Activated CD4-positive, alpha-beta T cell treated with anti-CD3 and anti-CD28 coated beads, Interleukin-2, Interleukin-4, amounts not matched to agents 100 ng/mL and 50 ng/mL, durations not matched to agents 16 hours and 8 hours (primary cell): ENCODE results near the gene RRAD.
"Not testable (repeated sequence)": the region's sequence is repeated elsewhere in the genome, so short reads cannot be mapped to it uniquely, and the experiment has no call there.

Source experiments
- DNase-seq: peaks from one replicate; pipeline ENCODE4 v3.0.0-alpha.2; 2020; ENCODE audit warnings: low spot score

Gene RRAD

DNA sequence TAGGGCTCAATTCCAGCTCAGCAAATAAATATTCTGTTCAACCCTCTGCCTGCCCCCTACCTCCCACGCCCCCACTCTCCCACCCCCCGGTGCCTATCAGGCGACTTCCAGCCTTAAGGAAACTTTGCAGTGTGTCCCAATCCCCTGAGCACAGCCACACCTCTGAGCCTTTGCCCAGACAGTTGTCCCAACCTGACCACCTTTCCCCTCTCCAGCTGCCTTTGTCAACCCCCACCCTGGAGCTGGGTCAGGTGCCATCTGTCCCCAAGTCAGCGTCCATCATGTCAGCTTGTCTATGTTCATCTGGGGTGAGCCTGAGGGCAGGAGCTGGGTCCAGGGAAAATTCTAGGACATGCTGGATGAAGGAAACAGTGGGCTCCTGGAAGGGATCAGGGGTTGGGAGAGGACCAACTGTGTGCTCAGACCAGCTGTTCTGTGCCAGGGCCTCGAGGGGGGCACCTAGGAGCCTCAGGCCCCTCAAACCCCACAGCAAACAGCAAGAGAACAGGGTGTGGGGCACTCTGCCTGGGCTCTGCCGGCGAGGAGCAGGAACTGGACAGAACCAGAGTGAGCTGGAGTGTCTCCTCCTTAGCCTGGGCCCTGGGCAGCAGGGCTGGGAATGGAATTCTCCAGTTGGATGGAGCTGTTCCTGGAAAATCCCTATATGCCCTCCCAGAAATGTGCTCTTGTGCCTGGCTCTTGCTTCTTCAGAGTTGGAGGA is 24.5 kb downstream of the RRAD start:
- no peak for DNase-seq

DNA sequence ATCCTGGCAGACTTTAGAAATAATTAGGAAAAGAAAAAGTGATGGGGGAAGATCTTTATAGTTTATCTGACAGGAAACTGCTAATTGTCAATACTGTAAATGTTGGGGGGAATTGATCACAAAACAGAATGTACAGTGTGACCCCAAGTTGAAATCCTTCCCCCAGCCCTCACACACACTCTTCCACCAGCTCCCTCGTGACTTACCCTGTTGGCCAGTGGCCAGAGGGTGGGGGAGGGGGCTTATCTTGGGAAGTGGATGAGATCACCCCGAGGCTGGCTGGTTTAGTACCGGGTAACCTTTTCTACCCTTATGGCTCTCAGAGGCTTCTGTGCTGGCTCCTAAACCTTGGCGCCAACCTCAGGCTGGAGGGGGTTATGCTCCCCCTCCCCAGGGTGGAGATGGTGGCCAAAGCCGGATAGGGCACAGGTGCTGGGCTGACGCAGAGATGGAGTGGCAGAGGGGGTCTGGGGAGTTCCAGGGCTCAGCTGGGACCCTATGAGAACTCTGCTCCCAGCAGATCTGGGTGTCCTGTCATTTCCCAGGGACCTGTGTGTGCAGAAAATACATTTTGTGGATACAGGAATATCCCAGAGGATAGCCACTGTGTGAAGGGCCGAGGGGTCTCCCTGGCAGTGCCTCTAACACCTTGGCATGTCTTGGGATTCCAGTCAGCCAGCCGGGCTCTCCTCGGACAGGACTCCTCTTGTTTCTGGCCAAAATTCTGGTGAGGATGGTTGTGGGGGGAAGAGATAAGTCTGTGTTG is 25.2 kb downstream of the RRAD start:
- DNase-seq, result no peak

DNA sequence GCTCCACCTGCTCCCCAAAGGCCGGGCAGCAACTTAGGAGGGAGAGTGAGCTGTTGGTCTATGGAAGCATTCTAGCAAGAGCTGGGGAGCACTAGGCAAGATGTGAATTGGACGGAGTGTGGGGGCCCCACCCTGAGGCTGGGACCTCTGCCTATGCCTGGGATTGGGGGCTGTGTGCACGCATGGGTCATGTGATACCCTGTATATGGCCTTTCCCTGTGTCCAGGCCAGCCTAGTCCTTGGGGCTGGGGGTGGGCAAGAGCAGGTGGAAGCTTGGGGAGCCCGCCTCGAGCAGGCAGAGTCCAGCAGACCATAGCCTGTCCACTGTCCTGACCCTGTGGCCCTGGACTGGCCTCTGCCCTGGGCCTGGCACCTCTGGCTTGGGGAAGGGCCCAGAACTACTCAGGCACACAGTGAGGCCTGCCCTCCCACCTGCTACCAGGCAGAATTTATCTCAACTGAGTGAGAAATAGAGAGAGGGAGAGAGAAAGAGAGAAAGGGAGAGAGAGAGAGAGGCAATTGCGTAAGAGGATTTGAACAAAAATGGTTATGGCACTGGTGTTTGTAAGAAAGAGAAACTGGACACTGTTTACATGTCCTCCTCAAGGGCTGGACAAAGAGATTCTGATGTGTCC is 25.9 kb downstream of the RRAD start:
- DNase-seq, result no peak

DNA sequence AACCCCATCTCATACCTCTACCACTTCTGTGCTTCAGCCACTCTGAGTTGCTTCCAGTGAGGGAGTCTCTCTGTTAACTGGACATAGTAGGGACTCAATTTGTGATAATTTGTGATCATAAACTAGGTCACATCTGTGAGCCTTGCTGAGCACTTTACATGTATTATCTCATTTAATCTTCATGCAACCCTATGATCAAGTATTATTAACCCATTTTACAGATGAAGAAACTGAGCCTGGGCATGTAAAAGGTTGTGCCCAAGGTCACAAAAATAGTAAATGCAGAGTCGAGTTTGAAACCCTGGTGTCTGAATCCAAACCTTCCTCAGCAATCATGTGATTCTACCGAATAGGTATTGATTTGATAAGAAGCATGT is 26.4 kb downstream of the RRAD start:
- DNase-seq, result no peak

DNA sequence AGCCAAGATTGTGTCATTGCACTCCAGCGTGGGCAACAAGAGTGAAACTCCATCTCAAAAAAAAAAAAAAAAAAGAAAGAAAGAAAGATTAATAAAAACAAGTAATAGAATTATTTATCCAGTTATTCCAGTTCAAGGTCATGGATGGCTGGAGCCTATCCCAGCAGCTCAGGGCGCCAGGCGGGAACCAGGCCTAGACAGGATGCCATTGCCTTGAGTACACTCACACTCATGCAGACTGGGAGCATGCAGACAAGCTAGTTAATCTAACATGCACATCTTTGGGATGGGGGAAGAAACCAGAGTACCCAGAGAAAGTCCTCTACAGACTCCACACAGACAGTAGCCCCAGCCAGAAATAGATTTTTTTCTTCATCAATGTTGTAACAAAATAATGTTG is 27.1 kb downstream of the RRAD start:
- DNase-seq, result no peak

DNA sequence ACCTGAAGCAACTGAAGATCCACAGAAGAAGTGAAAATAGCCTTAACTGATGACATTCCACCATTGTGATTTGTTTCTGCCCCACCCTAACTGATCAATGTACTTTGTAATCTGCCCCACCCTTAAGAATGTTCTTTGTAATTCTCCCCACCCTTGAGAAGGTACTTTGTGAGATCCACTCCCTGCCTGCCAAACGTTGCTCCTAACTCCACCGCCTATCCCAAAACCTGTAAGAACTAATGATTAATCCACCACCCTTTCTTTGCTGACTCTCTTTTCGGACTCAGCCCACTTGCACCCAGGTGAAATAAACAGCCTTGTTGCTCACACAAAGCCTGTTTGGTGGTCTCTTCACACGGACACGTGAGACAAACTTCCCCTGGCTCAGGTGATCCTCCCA is 28.7 kb downstream of the RRAD start:
- DNase-seq, result not testable (repeated sequence)

DNA sequence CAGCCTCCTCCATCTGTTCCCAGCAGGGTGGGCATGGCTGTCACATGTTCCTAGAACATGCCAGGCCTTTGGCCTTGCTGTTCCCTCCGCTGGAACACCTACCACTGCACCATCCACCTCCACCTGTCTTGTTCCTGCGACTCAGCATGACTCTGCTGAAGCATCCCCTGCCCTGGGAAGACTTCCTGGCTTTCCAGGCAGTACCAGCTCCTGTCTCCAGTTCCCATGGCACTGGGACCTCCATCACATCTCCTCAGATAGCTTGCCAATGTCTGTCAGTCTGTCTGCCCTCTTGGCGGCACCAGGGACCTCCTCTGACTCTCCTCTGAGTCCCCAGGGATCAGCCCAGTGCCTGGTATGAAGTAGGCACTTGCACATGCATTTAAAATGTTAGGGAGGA is 29.3 kb downstream of the RRAD start:
- DNase-seq, result no peak

DNA sequence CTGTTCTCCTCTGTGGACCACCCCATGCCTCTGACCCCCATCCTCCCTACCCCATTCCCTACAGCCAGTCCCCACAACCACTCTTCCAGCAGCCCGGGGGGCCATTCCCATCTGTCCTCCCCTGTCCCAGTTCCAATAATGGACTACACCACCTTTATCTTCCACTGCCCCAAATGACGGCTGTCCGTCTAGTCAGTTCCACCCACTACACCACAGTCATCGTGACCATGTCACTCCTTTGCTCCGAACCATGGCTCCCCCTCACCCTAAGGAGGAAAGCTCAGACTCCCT is 29.7 kb downstream of the RRAD start:
- no peak for DNase-seq

DNA sequence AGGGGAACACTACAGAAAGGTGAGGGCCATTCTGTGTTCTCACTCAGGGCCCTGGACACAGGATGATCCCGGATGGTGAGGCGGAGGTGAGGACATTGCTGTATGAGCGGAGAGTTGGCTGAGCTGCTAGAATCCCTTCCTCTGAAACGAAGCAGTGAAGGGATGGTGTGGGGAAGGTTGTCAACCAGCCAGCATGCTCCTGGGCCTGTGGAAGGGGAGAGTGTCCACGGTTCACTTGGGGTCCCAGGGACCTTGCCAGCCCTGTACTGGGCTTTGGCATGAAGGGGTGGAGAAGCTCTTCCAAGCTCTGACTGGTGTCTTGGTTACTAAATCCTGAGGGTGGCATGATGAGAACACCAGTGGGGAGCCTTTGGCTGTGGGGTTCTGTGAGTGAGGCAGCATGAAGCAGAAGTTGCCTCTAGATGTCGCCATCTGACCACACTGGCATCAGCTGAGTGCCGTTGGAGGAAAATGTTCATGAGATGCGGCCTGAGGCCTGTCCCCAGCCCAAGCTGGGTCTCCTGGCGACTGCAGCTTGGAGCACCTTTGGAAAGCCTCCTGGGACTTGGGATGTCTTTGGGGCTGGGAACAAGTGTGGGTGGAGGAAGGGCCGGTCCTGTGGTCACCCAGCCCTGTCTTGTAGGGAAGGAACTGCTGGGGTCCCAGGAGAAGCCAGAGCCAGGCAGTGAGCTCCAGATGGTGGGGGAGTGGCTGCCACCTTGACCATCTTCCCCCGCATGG is 30.2 kb downstream of the RRAD start:
- DNase-seq, result peak; percentile 69

DNA sequence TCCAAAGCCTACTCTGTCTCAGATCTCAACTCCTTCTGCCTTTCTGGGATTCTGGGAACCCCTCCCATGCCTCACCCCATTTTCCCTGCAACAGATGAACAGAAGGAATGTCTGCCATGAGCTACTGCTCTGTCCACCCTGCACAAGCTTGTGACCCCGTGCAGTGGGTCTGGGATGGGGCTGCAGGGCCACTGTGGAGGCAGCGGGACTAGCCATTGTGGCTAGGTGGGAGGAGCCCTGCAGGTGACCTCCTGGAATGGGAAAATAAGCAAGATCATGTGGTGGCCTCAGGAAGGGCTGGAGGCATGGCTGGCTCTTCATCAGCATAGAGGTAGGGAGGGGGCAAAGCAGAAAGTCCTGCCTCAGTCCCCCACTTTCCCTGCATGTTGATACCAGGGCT is 31.3 kb downstream of the RRAD start:
- DNase-seq, result no peak

DNA sequence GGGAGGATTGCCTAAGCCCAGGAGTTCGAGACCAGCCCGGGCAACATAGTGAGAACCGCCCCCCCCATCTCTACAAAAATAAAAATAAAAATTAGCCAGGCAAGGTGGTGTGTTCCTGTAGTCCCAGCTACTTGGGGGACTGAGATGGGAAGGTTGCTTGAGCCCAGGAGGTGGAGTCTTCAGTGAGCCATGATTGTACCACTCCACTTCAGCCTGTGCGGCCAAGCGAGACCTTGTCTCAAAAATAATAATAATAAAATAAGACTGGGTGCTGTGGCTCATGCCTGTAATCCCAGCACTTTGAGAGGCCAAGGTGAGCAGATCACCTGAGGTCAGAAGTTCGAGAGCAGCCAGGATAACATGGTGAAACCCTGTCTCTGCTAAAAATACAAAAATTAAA is 33.5 kb downstream of the RRAD start:
- DNase-seq, result no peak

DNA sequence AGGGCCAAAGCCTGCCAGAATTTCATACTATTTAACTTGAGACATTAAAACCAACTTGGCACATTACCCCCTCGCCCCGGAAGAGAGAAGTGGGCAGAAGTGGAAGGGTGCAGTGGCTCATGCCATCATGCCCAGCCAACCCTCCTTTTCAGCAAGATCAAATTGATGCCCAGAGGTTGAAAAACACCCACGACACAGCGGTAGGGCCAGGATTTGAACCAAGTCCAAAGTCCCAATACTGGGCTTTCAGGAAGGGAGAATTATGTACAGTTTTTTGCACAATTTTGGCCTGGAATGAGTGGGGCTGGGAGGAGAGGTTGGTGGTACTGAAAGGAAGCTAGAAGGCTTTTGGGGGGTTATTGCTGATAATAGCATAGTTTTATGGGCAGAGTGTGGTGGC is 34.0 kb downstream of the RRAD start:
- DNase-seq, result no peak

DNA sequence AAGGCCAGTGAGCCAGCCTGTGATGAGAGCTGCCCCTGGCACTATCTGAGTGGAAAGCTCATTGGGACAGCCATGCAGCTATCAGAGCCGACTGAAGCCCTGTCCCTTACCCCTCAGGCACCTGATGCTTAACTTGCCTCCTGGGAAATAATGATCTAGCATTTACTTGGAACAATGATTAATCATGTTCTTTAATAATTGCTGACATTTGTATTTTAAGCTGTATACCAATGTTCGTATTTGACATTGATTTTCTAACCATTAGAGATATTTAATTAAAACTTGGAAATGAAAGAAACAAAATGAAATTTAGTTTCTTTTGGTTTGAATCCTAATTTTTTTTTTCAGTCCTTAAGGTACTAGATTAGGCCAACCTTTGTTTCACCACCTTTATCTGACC is 34.5 kb downstream of the RRAD start:
- DNase-seq, result no peak

DNA sequence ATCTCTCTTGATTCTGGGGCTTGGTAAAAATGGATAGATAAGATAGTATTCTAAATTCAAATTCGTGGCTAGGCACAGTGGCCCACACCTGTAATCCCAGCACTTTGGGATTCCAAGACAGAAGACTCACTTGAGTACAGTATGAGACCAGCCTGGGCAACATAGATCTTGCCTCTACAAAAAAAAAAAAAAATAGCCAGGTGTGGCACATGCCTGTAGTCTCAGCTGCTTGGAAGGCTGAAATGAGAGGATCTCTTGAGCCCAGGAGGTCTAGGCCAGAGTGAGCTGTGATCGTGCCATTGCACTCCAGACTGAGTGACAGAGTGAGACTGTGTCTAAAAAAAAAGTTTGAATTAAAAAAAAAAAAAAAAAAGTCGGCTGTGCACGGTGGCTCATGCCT is 35.7 kb downstream of the RRAD start:
- no peak for DNase-seq

DNA sequence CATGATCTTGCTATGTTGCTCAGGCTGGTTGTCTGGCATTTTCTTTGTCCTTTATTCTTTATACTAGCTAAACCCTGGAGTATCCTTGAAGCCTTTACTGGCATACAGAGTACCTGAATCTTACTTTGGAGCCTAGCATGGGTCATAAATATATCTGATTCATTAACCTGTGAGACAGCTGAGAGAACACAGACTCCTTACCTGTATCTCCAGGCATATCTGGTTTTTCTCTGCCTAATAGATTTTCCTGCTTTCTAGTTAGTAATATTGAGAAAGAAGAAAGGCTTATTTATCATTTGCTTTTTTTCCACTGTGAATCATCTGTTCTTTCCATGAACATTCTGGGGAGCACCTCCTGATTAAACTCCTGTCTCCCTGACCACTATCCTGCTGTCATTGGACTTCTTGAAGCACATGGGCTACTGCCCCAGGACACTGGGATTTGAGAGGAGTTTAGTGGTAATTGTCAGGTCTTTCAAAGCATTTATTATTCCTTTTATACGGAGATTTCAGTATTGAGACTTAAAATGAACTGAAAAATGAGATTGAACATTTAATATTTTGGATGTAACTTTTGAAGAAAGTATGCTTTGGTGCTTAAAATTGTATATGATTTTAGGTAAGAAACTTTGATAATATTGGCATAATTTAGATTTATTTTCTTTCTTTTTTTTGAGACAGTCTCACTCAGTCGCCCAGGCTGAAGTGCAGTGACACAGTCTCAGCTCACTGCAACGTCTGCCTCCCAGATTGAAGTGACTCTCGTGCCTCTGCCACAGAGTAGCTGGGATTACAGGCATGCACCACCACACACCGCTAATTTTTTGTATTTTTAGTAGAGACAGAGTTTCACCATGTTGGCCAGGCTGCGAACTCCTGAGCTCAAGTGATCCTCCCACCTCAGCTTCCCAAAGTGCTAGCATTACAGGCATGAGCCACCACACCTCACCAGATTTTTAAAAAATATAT is 36.4 kb downstream of the RRAD start:
- DNase-seq, result no peak

DNA sequence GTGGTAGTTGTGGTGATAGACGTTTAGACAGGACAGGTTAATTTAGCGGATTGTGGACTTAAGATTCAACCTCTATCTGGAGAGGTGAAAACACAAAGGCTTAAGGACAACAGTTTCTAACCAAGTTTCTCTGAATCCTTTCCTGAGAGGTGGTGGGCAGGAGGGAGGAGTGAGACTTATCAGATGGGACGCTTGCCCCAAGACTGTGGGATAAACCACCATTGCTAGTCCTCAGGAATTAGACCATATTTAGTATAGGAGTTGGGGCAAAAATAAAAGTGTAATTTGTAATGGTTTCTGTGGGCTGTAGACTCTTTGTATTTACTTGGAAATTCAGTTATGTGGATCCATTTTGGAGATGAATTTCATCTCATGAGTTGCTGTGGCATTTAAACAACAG is 38.4 kb downstream of the RRAD start:
- no peak for DNase-seq

DNA sequence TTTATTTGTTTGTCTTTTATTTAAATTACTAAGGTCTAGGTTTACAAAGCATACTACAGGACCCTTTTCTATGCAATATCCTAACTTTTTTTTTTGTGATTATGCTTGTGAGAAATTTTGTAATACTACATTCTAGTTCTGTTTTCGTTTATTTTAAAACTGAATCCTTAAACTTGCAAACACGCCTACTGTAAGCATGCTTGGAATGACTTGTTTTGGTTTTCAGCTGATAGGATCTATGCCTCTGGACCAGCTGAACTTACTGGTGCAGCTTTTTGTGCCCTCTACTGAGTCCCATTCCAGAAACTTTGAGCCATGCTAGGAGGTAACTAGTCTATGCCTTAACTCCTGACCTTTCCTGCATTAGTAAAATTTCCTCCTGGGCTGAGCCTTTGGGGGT is 39.0 kb downstream of the RRAD start:
- DNase-seq, result no peak

DNA sequence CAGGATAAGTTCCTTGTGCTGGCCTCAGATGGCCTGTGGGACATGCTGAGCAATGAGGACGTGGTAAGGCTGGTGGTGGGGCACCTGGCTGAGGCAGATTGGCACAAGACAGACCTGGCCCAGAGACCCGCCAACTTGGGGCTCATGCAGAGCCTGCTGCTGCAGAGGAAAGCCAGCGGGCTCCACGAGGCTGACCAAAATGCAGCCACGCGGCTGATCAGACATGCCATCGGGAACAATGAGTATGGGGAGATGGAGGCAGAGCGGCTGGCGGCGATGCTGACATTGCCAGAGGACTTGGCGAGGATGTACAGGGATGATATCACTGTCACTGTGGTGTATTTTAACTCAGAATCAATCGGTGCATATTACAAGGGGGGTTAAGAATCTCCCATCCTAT is 39.8 kb downstream of the RRAD start:
- DNase-seq, result no peak

DNA sequence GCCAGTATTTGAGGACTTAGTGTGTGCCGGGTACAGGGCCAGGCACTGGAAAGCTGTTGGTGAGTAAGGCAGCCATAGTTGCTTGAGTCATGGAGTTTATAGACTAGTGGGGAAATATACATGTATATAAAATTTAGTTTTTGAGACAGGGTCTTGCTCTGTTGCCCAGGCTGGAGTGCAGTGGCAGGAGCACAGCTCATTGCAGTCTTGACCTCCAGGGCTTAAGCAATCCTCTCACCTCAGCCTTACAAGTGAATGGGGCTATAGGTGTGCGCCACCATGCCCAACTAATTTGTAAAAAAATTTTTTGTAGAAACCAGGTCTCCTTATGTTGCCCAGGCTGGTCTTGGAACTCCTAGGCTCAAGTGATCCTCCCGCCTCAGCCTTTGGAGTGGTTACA is 42.6 kb downstream of the RRAD start:
- no peak for DNase-seq

DNA sequence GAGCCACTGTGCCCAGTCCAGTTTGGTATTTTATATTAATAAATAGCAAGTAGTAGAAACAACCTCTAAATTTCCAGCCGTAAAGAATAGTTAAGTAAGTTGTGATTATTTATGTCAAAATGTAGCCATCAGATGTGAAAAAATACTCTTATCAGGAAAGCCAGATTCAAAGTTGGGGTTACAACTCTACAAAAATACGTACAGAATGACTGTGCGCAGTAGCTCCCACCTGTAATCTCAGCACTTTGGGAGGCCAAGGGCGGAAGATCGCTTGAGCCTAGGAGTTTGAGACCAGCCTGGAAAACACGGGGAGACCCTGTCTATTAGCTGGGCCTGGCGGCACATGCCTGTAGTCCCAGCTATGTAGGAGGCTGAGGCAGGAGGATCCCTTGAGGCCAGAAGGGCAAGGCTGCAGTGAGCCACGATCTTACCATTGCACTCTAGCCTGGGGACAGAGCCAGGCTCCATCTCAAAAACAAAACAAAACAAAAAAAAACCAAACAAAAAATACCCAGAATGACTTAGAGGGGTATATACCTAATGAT is 43.3 kb downstream of the RRAD start:
- no peak for DNase-seq

DNA sequence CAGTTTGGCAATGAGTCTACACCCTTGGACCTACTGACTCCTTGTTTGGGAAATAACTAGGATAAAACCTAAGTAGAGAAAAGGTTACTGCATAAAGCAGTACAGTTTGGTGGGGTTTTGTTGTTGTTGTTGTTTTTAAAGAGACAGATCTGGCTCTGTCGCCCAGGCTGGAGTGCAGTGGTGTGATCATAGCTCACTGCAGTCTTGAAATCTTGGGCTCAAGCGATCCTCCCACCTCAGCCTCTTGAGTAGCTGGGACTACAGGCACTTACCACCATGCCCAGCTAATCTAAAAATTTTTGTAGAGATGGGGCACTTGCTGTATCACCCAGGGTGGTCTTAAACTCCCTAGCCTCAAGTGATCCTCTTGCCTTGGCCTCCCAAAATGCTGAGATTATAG is 43.8 kb downstream of the RRAD start:
- no peak for DNase-seq

DNA sequence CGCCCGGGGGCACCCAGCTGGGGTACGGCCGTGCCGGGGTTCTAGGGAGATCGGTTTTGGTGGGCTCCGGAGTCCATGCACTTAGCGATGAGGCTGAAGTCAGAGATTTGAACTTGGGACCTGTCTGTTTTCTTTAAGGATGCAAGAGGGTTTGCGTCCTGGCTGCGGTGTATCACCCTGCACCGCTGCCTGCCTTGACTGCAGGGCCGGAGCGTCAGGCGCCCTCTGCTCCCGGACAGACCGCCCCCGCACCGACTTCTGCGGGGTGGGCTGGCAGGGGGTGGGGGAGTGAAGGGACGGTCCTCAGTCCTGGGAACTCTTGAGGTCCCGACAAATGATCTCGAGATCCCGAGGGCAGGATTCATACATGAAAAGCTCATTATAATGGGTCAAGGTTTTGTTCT is 44.3 kb downstream of the RRAD start:
- DNase-seq, result peak; percentile 20
